Epithelial cell of proximal tubule (primary cell): ENCODE results near the gene BRAF. TPM values are rescaled to one million over a fixed set of nuclear protein-coding genes. Genes with fewer than 3 reads are reported as not detected.
"Not testable (repeated sequence)": the region's sequence is repeated elsewhere in the genome, so short reads cannot be mapped to it uniquely, and the experiment has no call there.

Experiments used
- DNase-seq: peaks from one replicate; pipeline ENCODE4 v3.0.0-alpha.2; 2011; ENCODE audit warnings: low read depth
- H3K4me3 ChIP-seq: 2 replicates; pipeline ENCODE4 v1.5.1; 2011; ENCODE audit warnings: low read depth, mild to moderate bottlenecking, low read length
- CTCF ChIP-seq: conservative IDR thresholded peaks from 2 replicates; pipeline ENCODE4 v1.5.1; 2012; ENCODE audit warnings: low read depth, mild to moderate bottlenecking, low read length
- total RNA-seq: library from RNA; depleted of rRNA; stranded (reverse); fragments of >200 nt; gene quantifications from 2 replicates; pipeline ENCODE4 v1.2.3, GENCODE V29; 2015

BRAF gene
- 7.0 and 7.3 TPM in 2 replicates for total RNA-seq

DNA sequence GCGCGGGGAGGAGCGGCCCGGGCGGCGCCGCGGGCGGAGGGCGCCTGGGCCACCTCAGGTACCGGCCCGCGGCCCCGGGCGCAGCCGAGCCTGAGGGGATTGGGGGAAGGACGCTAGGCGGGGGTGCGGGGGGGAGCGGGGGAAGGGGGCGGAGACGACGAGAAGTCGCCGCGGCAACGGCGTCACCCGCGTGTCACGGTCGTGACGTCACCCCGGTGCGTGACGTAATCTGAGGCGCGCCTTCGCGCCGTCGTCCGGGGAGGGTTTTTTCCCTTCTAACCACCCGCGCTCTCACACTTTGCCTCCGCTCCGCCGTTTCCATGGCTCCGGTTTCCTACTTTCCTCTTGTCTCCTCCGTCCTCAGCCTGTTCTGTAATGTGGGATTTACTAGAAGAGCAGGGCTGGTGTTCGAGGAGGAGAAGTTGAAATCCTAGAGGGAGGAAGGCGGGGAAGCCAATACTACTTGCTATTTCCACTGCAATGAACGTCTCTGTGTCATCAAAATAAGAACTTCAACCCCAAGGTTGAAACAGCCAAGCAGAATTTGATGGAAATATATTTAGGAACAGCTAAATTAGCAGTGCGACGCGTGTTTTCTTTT is at the start of gene BRAF:
Gene BRAF, minus strand, starts transcription at position 109 of the 601 bp plus-strand sequence. CDS start 226 bp downstream, outside the sequence.
- H3K4me3 ChIP-seq = peak within 1 kb of the TSS; percentile 91
- DNase-seq = peak; percentile 32
- no peak for TF ChIP-seq CTCF

DNA sequence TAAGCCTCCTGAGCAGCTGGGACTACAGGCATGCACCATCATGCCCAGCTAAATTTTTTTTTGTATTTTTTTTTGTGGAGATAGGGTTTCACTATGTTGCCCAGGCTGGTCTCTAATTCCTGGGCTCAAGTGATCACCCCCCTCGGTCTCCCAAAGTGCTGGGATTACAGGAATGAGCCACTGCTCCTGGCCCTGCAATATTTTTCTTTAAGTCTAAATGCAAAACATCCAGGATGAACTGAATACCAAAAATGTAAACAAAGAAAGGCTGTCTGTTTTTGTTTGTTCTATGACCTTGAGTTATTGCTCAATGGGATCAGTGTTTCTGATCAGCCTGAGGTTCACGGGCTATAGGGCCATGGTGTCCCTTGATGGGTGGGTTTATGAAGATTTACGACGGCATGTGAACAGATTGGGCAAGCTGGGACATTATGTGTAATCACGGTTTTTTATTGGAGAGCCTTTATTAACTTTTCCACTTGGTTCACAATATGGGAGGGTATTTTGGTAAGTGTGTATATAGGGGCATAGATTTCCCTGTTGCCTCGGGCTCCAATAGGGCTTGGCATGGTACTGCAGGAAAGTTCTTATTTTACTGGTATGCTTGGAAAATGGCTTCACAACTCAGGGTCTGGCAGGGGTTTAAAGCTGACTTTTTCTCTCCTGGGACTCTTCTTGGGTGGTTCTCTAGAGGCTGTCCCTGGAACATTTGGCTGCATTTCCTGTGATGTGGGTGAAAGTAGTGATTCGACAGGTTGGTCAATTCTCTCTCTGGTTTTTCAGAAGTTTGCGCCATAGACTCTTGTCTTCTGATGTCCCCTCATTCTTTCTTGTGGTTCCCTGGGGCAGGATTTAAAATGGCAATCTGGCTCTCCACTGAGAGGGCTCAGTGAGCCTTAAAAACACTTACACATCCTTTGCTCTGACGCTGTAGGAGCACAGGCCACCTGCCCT is 48.4 kb upstream of the BRAF start:
- DNase-seq = no peak
- no peak for TF ChIP-seq CTCF
- no peak overlapping the region for H3K4me3 ChIP-seq

DNA sequence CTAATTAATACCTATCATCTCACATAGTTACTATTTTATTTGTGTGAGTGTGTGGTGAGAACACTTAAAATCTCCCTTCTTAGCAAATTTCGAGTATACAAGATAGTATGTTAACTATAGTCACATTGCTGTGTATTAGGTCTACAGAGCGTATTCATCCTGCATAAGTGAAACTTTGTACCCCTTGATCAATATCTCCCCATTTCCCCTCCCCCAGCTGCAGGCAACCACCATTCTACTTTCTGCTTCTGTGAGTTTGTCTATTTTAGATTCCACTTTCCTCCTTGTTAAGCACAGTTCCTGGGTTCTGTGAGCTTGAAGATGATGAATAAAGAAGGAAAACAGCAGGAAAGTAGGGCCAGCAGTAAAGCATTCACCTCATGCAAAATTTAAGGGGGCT is 47.6 kb upstream of the BRAF start:
- H3K4me3 ChIP-seq = no peak overlapping the region
- no peak for DNase-seq
- no peak for TF ChIP-seq CTCF

- H3K4me3 ChIP-seq = no peak overlapping the region
- no peak for TF ChIP-seq CTCF
- DNase-seq = no peak
Observed at GRCh38 chr7:140967438-140967837, 42.7 kb upstream of the BRAF start.

DNA sequence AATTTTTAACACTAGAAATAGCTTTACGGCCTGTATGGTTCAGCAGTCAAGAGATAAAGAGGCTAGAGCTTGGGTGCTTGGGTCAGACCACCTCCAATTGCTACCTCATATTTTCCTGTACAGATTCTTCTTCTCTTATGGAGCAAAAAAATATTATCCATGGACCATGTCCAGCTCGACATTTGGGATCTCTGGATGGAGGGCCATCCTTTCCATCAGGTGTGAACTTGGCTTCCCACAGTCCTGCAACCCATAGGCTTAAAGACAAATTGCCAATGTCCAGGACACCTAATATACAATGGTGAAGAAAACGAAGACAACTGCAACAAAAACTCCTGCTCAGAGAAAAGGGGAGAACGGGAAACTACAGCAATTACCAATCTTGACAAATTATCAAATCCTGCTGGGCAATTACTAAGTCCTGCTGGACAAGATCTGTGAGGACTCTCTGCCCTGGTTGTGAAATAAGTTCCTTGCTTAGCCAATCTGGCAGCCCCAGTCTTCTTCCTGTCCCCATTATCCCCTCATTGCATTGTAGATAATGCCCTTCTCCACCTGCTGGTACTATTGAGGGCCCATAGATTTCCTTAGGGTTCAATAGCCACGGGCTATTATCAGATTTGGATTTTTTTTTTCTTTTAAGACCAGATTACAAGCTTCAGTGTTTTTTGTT is 42.0 kb upstream of the BRAF start:
- H3K4me3 ChIP-seq = no peak overlapping the region
- DNase-seq = no peak
- no peak for TF ChIP-seq CTCF

DNA sequence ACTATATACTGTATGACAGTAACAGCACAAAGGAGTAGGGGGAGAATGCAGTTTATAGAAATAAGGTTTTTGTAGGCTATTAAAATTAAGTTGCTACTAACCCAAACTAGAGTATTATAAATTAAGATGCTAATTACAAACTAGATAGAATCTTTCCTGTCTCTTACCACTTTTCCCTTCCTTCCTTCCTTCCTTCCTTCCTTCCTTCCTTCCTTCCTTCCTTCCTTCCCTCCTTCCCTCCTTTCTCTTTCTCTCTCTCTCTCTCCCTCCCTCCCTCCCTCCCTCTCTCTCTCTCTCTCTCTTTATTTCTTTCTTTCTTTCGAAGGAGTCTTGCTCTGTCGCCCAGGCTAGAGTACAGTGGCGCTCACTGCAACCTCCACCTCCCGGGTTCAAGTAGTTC is 36.4 kb upstream of the BRAF start:
- no peak for TF ChIP-seq CTCF
- DNase-seq = no peak
- H3K4me3 ChIP-seq = no peak overlapping the region

DNA sequence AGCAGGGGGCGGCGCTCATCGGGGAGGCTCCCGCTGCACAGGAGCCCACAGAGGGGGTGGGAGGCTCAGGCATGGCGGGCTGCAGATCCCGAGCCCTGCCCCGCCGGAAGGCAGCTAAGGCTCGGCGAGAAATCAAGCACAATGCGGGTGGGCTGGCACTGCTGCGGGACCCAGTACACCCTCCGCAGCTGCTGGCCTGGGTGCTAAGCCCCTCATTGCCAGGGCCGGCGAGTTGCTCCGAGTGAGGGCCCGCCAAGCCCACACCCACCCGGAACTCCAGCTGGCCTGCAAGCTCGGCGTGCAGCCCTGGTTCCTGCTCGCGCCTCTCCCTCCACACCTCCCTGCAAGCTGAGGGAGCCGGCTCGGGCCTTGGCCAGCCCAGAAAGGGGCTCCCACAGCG is 32.3 kb upstream of the BRAF start:
- H3K4me3 ChIP-seq, DNase-seq: not testable (repeated sequence)
